ENCODE data around the gene KRT78.

Gene KRT78

GRCh38 chr12:52838609-52839435 lies 10.0 kb downstream of the KRT78 start:
- no peak for DNase-seq

DNA sequence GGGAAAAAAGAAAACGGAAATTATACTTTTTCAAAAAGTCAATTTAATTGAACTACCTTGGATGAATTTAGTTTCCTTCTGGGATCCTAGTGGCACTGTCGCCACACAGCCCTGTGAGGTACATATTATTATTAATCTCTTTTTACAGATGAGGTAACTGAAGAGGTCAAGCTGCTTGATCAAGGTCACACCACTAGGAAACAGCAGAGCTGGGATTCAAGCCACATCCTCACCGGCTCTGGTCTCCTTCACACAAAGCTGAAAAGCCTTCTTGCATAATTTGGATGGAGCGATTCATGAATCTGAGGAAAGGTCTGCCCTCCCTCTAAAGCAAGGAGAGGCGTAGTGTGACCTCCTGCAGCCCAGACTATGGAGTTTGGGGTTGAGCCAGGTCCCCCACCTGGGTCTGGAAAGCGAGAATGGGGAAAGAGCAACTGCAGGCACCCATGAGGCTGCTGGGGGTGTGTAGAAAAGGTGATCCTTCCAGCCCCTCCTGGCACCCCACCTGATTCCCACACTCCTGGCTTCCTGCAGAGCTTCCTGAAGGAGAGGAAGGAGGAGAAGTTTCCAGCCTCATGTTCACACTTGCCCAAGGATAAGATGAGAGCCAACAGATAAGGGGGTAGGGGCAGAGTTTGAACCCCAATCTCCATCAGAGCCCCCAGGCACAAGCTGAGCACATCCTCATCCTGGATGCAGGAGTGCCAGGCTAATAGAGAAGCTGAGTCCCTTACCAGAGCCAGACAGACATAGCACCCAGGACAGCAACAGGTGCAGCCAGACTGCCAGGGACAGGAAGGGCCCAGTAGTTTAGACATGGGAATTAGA lies 10.8 kb downstream of the KRT78 start:
- no peak for DNase-seq

DNA sequence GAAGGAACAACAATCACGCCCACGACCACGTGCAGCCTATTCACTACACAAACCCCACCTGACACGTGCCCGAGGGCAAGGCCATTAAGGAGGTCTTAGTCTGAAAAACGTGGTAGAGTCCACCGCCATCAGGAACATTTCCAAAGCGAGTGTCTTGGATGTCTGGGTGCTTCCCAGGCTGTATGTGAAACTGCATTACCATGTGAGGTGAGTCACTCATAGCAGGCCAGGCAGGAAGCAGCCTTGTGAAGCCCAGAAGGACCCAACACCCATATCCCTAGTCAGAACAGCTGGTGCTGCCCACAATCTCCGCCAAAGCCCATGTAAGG lies 11.4 kb downstream of the KRT78 start:
- DNase-seq, result no peak

- DNase-seq, result no peak
These were observed 12.0 kb downstream of the KRT78 start for GRCh38 chr12:52836491-52837412.

DNA sequence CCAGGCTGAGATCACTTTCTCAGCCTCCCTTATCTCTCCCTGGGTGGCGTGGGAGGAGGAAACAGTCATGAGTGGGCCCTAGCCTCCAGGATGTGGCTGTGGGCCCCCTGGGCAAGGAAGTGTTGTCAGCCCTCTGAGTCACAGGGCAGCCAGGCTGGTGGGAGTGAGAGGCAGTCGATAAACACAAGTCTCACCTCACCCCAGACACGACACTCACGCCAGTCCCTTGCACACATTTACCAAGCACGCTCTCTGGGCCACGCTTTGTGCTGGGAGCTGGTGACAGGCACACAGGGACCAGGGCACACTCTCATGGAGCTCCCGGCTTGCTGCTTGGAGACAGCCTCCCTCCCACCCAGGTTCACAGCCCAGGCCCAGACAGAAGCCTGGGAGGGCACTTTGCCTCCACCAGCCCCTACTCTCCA lies 12.7 kb downstream of the KRT78 start:
- DNase-seq, result peak in 1 of 2 donors; percentile 18

DNA sequence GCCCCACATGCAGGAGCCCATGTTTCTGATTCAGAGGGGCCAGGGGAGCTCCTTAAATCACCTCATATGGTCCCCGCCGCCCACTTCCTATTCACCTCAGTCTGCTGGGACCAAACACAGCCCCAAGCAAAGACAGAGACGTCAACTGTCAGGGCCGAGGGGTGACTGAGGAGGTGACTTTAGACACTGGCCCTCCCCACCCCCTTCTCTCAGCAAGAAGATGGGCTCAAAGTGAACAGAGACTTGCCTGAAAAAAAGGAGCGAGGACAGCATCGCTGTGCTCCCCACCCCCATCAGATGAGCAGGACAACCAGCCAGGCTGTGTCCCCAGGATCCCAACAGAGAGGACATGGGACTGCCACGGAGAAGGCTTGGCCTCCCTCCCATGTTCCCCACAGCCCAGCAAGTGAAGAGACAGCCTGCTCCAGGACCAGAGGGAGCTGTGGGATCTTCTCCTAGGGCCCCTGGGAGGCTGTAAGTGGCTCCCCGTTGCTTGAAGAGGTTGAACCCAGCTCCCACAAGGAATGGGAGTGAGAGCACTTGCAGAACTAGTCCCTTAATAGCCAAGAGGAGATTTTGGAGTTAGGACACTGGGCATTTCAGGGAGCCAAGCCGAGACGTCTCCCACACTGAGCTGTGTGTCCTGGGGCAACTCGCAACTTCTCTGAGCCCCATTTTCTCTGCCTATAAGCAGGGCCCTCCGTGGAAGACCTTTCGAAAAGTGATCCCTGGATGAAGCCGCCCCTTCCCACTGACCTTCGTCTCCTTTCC lies 13.3 kb downstream of the KRT78 start:
- DNase-seq, result no peak

- no peak for DNase-seq
These were observed 14.1 kb downstream of the KRT78 start for GRCh38 chr12:52834727-52835001.

- no peak for DNase-seq
These were observed 14.7 kb downstream of the KRT78 start, which contains the start of gene KRT79 for GRCh38 chr12:52833922-52834726. Gene KRT79 (minus strand): TSS chr12:52834311. CDS start chr12:52834260, 51 bp downstream.

- DNase-seq, result no peak
These were observed 15.5 kb downstream of the KRT78 start for GRCh38 chr12:52832985-52833905.

DNA sequence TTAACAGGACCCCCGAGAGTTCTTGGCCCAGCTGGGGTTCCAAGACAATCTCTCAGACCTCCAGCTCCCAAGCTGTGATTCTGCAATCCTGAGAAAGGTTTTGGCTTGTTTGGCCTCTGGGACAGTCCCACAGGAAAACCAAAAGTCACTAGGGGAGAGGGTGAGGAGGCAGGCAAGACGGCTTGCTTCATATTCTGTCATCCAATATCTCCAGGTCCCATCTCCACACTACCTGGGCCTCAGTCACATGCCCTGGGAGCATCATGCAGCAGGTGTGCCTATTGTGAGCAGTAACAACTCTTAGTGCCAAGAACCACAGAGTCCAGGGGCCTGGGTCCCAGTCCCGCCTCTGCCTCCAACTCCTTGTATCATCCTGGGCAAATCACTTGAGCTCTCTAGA lies 16.3 kb downstream of the KRT78 start:
- no peak for DNase-seq

- no peak for DNase-seq
These were observed 17.5 kb downstream of the KRT78 start for GRCh38 chr12:52831251-52831650.

- DNase-seq, result no peak
These were observed 18.6 kb downstream of the KRT78 start for GRCh38 chr12:52829986-52830770.

DNA sequence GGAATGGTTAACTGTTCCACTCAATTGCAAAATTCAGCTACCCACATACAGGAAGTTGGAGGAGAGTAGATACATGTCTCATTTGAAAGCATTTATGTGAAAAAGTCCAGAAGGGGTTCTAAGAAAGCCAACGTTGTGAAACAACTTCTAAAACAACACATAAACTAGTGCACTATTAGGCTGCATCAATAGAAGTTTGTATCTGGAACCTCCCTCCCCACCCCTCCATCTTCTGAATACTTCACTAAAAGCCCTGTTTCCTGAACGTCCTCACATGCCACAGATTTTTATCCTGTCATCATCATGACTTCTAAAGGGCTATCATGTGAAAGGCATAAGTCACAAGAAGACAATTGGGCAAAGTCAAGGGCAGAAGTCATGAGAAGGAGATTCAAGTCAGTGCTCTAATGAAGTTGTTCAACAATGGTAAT lies 20.2 kb downstream of the KRT78 start:
- DNase-seq, result no peak

DNA sequence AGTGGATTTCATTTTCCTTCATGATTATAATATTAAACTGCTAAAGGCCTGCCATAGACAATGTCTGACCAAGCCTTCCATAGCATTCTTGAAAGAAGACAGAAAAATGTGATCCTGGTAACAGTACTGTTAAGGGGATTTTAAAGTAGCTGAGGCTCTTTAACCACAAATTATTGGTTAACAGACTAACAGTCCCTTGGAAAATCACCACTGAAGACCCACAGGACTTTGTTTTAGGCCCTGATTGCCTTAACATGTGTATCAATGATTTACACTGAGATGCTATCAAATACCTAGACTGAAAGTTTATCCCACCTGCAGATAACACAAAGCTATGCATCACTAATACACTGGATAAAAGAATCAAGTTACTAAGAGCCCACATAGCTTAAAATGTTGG lies 20.6 kb downstream of the KRT78 start:
- no peak for DNase-seq

GRCh38 chr12:52827499-52828090 lies 21.2 kb downstream of the KRT78 start:
- no peak for DNase-seq

- no peak for DNase-seq
These were observed 21.9 kb downstream of the KRT78 start for GRCh38 chr12:52826611-52827498.

DNA sequence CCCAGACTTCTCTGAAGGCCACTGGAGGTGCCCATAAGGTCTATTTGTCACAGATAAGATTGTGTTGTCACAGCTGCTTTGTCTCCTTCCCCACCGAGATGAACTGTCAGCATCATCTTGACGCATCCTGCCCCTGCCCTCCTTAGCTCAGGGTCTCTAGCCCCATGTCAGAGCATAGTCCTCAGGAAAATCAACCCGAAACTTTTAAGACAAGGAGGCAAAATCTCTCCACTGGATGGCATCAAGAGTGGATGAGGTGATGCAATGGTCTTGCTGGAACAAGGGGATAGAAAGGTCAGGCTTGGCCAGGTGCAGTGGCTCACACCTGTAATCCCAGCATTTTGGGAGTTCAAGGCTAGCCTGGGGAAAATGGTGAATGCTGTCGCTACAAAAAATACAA lies 22.8 kb downstream of the KRT78 start:
- no peak for DNase-seq
